GM23338 (cell line): ENCODE measurements around the gene CYBA. TPM values are rescaled to one million over a fixed set of nuclear protein-coding genes. Genes with fewer than 3 reads are reported as not detected.

Source experiments
- ATAC-seq: fragments of 200-7000 bp; cut with Tn5 transposase; 3 replicates; pipeline ENCODE4 v1.9.1; 2020
- DNase-seq: peaks from one replicate; pipeline ENCODE4 v3.0.0-alpha.2; 2015; ENCODE audit warnings: low spot score
- H2AFZ ChIP-seq: fragments of 200-600 bp; sonication (generic); 2 replicates; pipeline ENCODE4 v1.8.0; 2016; ENCODE audit warnings: antibody characterized with exemption, mild to moderate bottlenecking, moderate library complexity
- H3F3A ChIP-seq: fragments of 200-600 bp; sonication (generic); replicated peaks from 2 replicates; pipeline ENCODE4 v1.8.0; 2017; ENCODE audit warnings: antibody characterized with exemption, mixed run types, low read depth
- H3K27ac ChIP-seq: fragments of 200-600 bp; sonication (generic); 2 replicates; pipeline ENCODE4 v1.6.1; 2016; ENCODE audit warnings: low read depth
- H3K27me3 ChIP-seq: fragments of 200-600 bp; sonication (generic); 2 replicates; pipeline ENCODE4 v1.8.0; 2016; ENCODE audit warnings: mild to moderate bottlenecking, mixed run types, moderate library complexity; ENCODE audit not compliant: insufficient read depth
- H3K36me3 ChIP-seq: fragments of 200-600 bp; sonication (generic); 2 replicates; pipeline ENCODE4 v1.8.0; 2016; ENCODE audit warnings: mild to moderate bottlenecking; ENCODE audit not compliant: insufficient read depth
- H3K4me1 ChIP-seq: fragments of 200-600 bp; sonication (generic); 2 replicates; pipeline ENCODE4 v1.8.0; 2016; ENCODE audit warnings: mild to moderate bottlenecking, moderate library complexity; ENCODE audit not compliant: insufficient read depth
- H3K4me2 ChIP-seq: fragments of 200-600 bp; sonication (generic); 2 replicates; pipeline ENCODE4 v1.7.1; 2017; ENCODE audit warnings: mixed run types
- H3K4me3 ChIP-seq: fragments of 200-600 bp; sonication (generic); 2 replicates; pipeline ENCODE4 v1.6.1; 2016; ENCODE audit warnings: mixed run types
- H3K79me2 ChIP-seq: fragments of 200-600 bp; sonication (generic); replicated peaks from 2 replicates; pipeline ENCODE4 v1.8.0; 2017; ENCODE audit warnings: mild to moderate bottlenecking; ENCODE audit not compliant: insufficient read depth
- H3K9me2 ChIP-seq: fragments of 200-600 bp; sonication (generic); 2 replicates; pipeline ENCODE4 v1.8.0; 2017; ENCODE audit not compliant: insufficient read depth
- H4K20me1 ChIP-seq: fragments of 200-600 bp; sonication (generic); replicated peaks from 2 replicates; pipeline ENCODE4 v1.8.0; 2017; ENCODE audit warnings: mild to moderate bottlenecking; ENCODE audit not compliant: insufficient read depth
- H3K27ac Mint-ChIP-seq: 2 replicates; pipeline ENCODE4 v1.8.0; 2020; ENCODE audit warnings: inconsistent platforms, mild to moderate bottlenecking, moderate library complexity, mixed read lengths
- H3K27me3 Mint-ChIP-seq: 3 replicates; pipeline ENCODE4 v1.8.0; 2022; ENCODE audit warnings: low read depth, mild to moderate bottlenecking, moderate library complexity, mixed read lengths, inconsistent platforms; ENCODE audit not compliant: insufficient read depth, poor library complexity
- H3K36me3 Mint-ChIP-seq: 3 replicates; pipeline ENCODE4 v1.8.0; 2021; ENCODE audit warnings: low read depth, mild to moderate bottlenecking, inconsistent platforms, moderate library complexity, mixed read lengths
- H3K4me1 Mint-ChIP-seq: 3 replicates; pipeline ENCODE4 v1.8.0; 2020; ENCODE audit warnings: mild to moderate bottlenecking, inconsistent platforms, mixed read lengths
- H3K4me3 Mint-ChIP-seq: 3 replicates; pipeline ENCODE4 v1.8.0; 2021; ENCODE audit warnings: moderate library complexity, mild to moderate bottlenecking, inconsistent platforms, mixed read lengths
- H3K9me3 Mint-ChIP-seq: 3 replicates; pipeline ENCODE4 v1.8.0; 2020; ENCODE audit warnings: moderate library complexity, mild to moderate bottlenecking, inconsistent platforms, mixed read lengths
- CTCF ChIP-seq, 2 experiments: fragments of 200-600 bp in 1 of 2; sonication (generic) in 1 of 2; conservative IDR thresholded peaks; 2 replicates each; pipeline versions ENCODE4 v1.5.1 to v1.6.1; 2016 to 2017; ENCODE audit warnings: antibody characterized with exemption in 2 of 2, low read depth in 2 of 2, mild to moderate bottlenecking in 2 of 2, moderate library complexity in 1 of 2
- ETS1 ChIP-seq: IDR thresholded peaks from 2 replicates; pipeline ENCODE4 v1.6.1; 2016; ENCODE audit warnings: antibody characterized with exemption
- EZH2 ChIP-seq: fragments of 200-600 bp; sonication (generic); IDR thresholded peaks from one replicate; pipeline ENCODE4 v1.8.0; 2017; ENCODE audit warnings: antibody characterized with exemption, mild to moderate bottlenecking, low read depth; ENCODE audit not compliant: unreplicated experiment
- EZH2phosphoT487 ChIP-seq: fragments of 200-600 bp; sonication (generic); IDR thresholded peaks from one replicate; pipeline ENCODE4 v1.8.1; 2018; ENCODE audit warnings: antibody characterized with exemption; ENCODE audit not compliant: unreplicated experiment
- JUNB ChIP-seq: IDR thresholded peaks from one replicate; pipeline ENCODE4 v1.6.1; 2016; ENCODE audit warnings: antibody characterized with exemption; ENCODE audit not compliant: unreplicated experiment
- NANOG ChIP-seq: IDR thresholded peaks from 2 replicates; pipeline ENCODE4 v1.6.1; 2016; ENCODE audit warnings: antibody characterized with exemption, borderline replicate concordance
- POLR2AphosphoS5 ChIP-seq: IDR thresholded peaks from 2 replicates; pipeline ENCODE4 v1.6.1; 2016; ENCODE audit warnings: antibody characterized with exemption, low read depth
- STAT1 ChIP-seq: IDR thresholded peaks from one replicate; pipeline ENCODE4 v1.6.1; 2016; ENCODE audit warnings: antibody characterized with exemption; ENCODE audit not compliant: unreplicated experiment
- ZNF114 ChIP-seq: fragments of 250-450 bp; sonication (Bioruptor Pico); IDR thresholded peaks from 2 replicates; pipeline ENCODE4 v1.5.0; 2020; ENCODE audit warnings: mild to moderate bottlenecking, moderate library complexity
- ZNF331 ChIP-seq: fragments of 250-450 bp; sonication (Bioruptor Pico); IDR thresholded peaks from 2 replicates; pipeline ENCODE4 v1.5.0; 2020; ENCODE audit warnings: low read depth, mild to moderate bottlenecking, moderate library complexity
- ZNF462 ChIP-seq: fragments of 250-450 bp; sonication (Bioruptor Pico); IDR thresholded peaks from 2 replicates; pipeline ENCODE4 v1.5.0; 2020; ENCODE audit warnings: mild to moderate bottlenecking, moderate library complexity
- polyA plus RNA-seq: library from polyadenylated mRNA; unstranded; fragments of >200 nt; fragmentation: Nextera tagmentation; extraction: Ambion mirVana; gene quantifications from 2 replicates; pipeline ENCODE4 v1.2.1, GENCODE V29; 2016
- total RNA-seq: library from RNA; depleted of rRNA; stranded (reverse); fragments of >200 nt; shearing (Covaris generic); gene quantifications from 2 replicates; pipeline ENCODE4 v1.2.3, GENCODE V29; 2014
- TF ChIP-seq, protein P1 (sequence below): IDR thresholded peaks from one replicate; pipeline ENCODE4 v1.6.1; 2018; ENCODE audit warnings: antibody characterized with exemption; ENCODE audit not compliant: unreplicated experiment

The CYBA gene
- total and polyA plus RNA-seq, 2 experiments from 2014 or later = 275 to 281 TPM

GRCh38 chr16:88656291-88656980, 5.6 kb upstream of the CYBA start:
- Histone ChIP-seq H3K4me2 (no peak overlapping the region), H3K4me3 (no peak overlapping the region), H2AFZ (no peak overlapping the region), H3K27me3 (no peaks in the 10 kb centered on the region), H3K9me2 (no peaks in the 10 kb centered on the region), H4K20me1 (peaks cover 29% of the 10 kb centered on the region; the same call in 1 of the 2 replicates), H3K79me2 (peaks cover 34% of the 10 kb centered on the region), H3K27ac (no peak overlapping the region), H3K36me3 (peaks cover 7% of the 10 kb centered on the region), H3K4me1 (peaks cover 10% of the 10 kb centered on the region), H3F3A (0 out of 2 replicates have a peak, but pooled peaks cover 9% of the 10 kb centered on the region)
- no peaks in the 10 kb centered on the region for H3K9me3 Mint-ChIP-seq
- H3K27ac Mint-ChIP-seq = no peak overlapping the region
- H3K27me3 Mint-ChIP-seq = no peaks in the 10 kb centered on the region
- peaks cover 5% of the 10 kb centered on the region; the same call in 2 of the 3 replicates for H3K4me1 Mint-ChIP-seq
- peaks cover 18% of the 10 kb centered on the region for H3K36me3 Mint-ChIP-seq
- TF ChIP-seq, protein P1, sequence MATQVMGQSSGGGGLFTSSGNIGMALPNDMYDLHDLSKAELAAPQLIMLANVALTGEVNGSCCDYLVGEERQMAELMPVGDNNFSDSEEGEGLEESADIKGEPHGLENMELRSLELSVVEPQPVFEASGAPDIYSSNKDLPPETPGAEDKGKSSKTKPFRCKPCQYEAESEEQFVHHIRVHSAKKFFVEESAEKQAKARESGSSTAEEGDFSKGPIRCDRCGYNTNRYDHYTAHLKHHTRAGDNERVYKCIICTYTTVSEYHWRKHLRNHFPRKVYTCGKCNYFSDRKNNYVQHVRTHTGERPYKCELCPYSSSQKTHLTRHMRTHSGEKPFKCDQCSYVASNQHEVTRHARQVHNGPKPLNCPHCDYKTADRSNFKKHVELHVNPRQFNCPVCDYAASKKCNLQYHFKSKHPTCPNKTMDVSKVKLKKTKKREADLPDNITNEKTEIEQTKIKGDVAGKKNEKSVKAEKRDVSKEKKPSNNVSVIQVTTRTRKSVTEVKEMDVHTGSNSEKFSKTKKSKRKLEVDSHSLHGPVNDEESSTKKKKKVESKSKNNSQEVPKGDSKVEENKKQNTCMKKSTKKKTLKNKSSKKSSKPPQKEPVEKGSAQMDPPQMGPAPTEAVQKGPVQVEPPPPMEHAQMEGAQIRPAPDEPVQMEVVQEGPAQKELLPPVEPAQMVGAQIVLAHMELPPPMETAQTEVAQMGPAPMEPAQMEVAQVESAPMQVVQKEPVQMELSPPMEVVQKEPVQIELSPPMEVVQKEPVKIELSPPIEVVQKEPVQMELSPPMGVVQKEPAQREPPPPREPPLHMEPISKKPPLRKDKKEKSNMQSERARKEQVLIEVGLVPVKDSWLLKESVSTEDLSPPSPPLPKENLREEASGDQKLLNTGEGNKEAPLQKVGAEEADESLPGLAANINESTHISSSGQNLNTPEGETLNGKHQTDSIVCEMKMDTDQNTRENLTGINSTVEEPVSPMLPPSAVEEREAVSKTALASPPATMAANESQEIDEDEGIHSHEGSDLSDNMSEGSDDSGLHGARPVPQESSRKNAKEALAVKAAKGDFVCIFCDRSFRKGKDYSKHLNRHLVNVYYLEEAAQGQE = no peak
- TF ChIP-seq ETS1 (no peak), NANOG (no peak), JUNB (no peak), ZNF462 (CRISPR knock-in tag) (no peak), EZH2phosphoT487 (no peak), POLR2AphosphoS5 (no peak), ZNF331 (CRISPR knock-in tag) (no peak), CTCF (conservative IDR thresholded peaks at IDR 0.05; ENCODE audit: low read depth in 2 of 2) (no peak), ZNF114 (CRISPR knock-in tag) (no peak), STAT1 (no peak), EZH2 (no peak)
- H3K4me3 Mint-ChIP-seq = no peak overlapping the region
- no peak for ATAC-seq
- no peak for DNase-seq
